Endodermal cell (in vitro differentiated cells): ENCODE results near the gene ZNF710. TPM values are rescaled to one million over a fixed set of nuclear protein-coding genes. Genes with fewer than 3 reads are reported as not detected.

ENCODE experiments used
- DNase-seq: peaks from one replicate; pipeline ENCODE4 v3.0.0-alpha.2; 2017
- H3K27ac ChIP-seq: 2 replicates; pipeline ENCODE4 v1.5.1; 2013; ENCODE audit warnings: mild to moderate bottlenecking, low read depth, low read length, moderate library complexity
- H3K27me3 ChIP-seq: 2 replicates; pipeline ENCODE4 v1.6.1; 2013; ENCODE audit warnings: mild to moderate bottlenecking, low read length, moderate library complexity; ENCODE audit not compliant: insufficient read depth, control insufficient read depth, poor library complexity, severe bottlenecking
- H3K36me3 ChIP-seq: 2 replicates; pipeline ENCODE4 v1.7.0; 2013; ENCODE audit warnings: mild to moderate bottlenecking, low read length, moderate library complexity; ENCODE audit not compliant: control insufficient read depth, insufficient read depth
- H3K4me1 ChIP-seq: one replicate; pipeline ENCODE4 v1.7.0; 2013; ENCODE audit warnings: low read length; ENCODE audit not compliant: control insufficient read depth, insufficient read depth
- H3K4me3 ChIP-seq: 2 replicates; pipeline ENCODE4 v1.5.1; 2013; ENCODE audit warnings: mild to moderate bottlenecking, low read length, moderate library complexity
- H3K9ac ChIP-seq: 2 replicates; pipeline ENCODE4 v1.6.1; 2013; ENCODE audit warnings: mild to moderate bottlenecking, low read length, moderate library complexity; ENCODE audit not compliant: poor library complexity, severe bottlenecking; ENCODE audit errors: extremely low read depth
- H3K9me3 ChIP-seq: 2 replicates; pipeline ENCODE4 v1.6.1; 2013; ENCODE audit warnings: mild to moderate bottlenecking, low read length, moderate library complexity; ENCODE audit not compliant: control insufficient read depth
- H3K27ac Mint-ChIP-seq: 2 replicates; pipeline ENCODE4 v1.8.0; 2020; ENCODE audit warnings: mixed read lengths
- H3K27me3 Mint-ChIP-seq: 2 replicates; pipeline ENCODE4 v1.8.0; 2021; ENCODE audit warnings: mild to moderate bottlenecking, mixed read lengths; ENCODE audit not compliant: insufficient read depth
- H3K36me3 Mint-ChIP-seq: 2 replicates; pipeline ENCODE4 v1.8.0; 2020; ENCODE audit warnings: low read depth, mixed read lengths
- H3K4me1 Mint-ChIP-seq: 2 replicates; pipeline ENCODE4 v1.8.0; 2020; ENCODE audit warnings: mixed read lengths
- H3K4me3 Mint-ChIP-seq: 2 replicates; pipeline ENCODE4 v1.8.0; 2020; ENCODE audit warnings: mild to moderate bottlenecking, moderate library complexity, mixed read lengths
- H3K9me3 Mint-ChIP-seq: 2 replicates; pipeline ENCODE4 v1.8.0; 2020; ENCODE audit warnings: mild to moderate bottlenecking, mixed read lengths
- WGBS, 2 experiments: methylation state at CpG; one replicate each; pipeline versions ENCODE4 v1.1.5 to v1.1.7; 2013; ENCODE audit warnings: missing lambda C conversion rate in 2 of 2, mixed read lengths in 1 of 2; ENCODE audit not compliant: insufficient coverage in 1 of 2, insufficient read length in 1 of 2; 5-methylcytosine and 5-hydroxymethylcytosine counted together
- total RNA-seq, 2 donors: library from RNA; stranded (reverse); fragmentation: NEBNext Ultra II Directional in 1 of 2; extraction: Animal tissue kit (Norgen Biotek cat#: 25700) in 1 of 2; gene quantifications; 2 replicates in 1 of 2; 3 replicates in 1 of 2; pipeline ENCODE4 v1.2.1, GENCODE V29; 2021
- TF ChIP-seq, protein P1 (sequence below): fragments of 200-600 bp; sonication (generic); conservative IDR thresholded peaks from 2 replicates; pipeline ENCODE4 v1.5.0; 2021; ENCODE audit warnings: antibody characterized with exemption, mild to moderate bottlenecking

ZNF710 gene
- total RNA-seq, 2 donors from 2014 or later = 31.8 to 39.1 TPM

DNA sequence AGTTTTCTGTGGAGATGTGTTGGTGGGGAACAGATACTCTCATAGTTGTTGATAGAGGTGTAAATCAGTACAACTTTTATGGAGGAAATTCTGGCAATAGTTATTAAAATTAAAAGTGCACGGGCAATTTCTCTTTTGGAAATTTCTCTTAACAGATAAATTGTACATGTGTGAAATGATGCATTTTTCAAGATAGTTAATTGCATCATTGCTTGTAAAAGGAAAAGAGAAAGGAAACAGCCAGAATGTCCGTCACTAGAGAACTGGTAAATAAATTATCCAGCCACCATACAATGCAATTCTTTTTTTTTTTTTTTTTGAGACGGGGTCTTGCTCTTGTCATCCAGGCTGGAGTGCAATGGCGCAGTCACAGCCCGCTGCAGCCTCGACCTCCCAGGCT is 14.2 kb downstream of the ZNF710 start:
- H3K4me1 Mint-ChIP-seq = peaks cover 13% of the 10 kb centered on the region
- no peaks in the 10 kb centered on the region for H3K27me3 Mint-ChIP-seq
- DNase-seq = no peak
- TF ChIP-seq, protein P1, sequence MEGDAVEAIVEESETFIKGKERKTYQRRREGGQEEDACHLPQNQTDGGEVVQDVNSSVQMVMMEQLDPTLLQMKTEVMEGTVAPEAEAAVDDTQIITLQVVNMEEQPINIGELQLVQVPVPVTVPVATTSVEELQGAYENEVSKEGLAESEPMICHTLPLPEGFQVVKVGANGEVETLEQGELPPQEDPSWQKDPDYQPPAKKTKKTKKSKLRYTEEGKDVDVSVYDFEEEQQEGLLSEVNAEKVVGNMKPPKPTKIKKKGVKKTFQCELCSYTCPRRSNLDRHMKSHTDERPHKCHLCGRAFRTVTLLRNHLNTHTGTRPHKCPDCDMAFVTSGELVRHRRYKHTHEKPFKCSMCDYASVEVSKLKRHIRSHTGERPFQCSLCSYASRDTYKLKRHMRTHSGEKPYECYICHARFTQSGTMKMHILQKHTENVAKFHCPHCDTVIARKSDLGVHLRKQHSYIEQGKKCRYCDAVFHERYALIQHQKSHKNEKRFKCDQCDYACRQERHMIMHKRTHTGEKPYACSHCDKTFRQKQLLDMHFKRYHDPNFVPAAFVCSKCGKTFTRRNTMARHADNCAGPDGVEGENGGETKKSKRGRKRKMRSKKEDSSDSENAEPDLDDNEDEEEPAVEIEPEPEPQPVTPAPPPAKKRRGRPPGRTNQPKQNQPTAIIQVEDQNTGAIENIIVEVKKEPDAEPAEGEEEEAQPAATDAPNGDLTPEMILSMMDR = no peak
- H3K27me3 ChIP-seq = no peaks in the 10 kb centered on the region
- H3K4me1 ChIP-seq = peaks cover 13% of the 10 kb centered on the region
- no peak overlapping the region for H3K4me3 ChIP-seq
- peaks cover 22% of the 10 kb centered on the region for H3K9me3 Mint-ChIP-seq
- H3K27ac Mint-ChIP-seq = no peak overlapping the region
- no peak overlapping the region for H3K9ac ChIP-seq
- H3K9me3 ChIP-seq = peaks cover 23% of the 10 kb centered on the region
- H3K27ac ChIP-seq = no peak overlapping the region
- H3K36me3 ChIP-seq = peaks cover 16% of the 10 kb centered on the region
- WGBS, 2 experiments = 93 to 95% methylated on average over 3 to 5 of the region's 6 CpGs
- no peak overlapping the region for H3K4me3 Mint-ChIP-seq
- peaks cover 15% of the 10 kb centered on the region for H3K36me3 Mint-ChIP-seq

DNA sequence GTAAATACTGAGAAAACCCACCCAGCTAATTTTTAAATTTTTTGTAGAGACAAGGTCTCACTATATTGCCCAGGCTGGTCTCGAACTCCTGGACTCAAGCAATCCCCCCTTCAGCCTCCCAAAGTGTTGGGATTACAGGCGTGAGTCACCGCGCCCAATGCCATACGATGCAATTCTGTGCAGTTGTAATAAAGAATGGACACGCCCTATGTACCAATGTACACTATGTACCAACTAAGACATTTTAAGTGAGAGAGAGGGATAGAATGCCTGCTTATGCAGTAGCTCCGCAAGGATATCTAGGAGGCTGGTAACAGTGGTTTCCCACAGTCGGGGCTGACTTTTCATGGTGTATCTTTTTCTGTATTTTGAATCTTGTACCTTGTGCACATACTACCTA is 14.6 kb downstream of the ZNF710 start:
- no peak for DNase-seq
- Histone ChIP-seq H3K36me3 (peaks cover 13% of the 10 kb centered on the region), H3K9me3 (peaks cover 19% of the 10 kb centered on the region), H3K4me3 (no peak overlapping the region), H3K4me1 (peaks cover 13% of the 10 kb centered on the region), H3K27ac (no peak overlapping the region), H3K9ac (no peak overlapping the region), H3K27me3 (no peaks in the 10 kb centered on the region)
- H3K4me1 Mint-ChIP-seq = peaks cover 18% of the 10 kb centered on the region
- no peak overlapping the region for H3K4me3 Mint-ChIP-seq
- H3K9me3 Mint-ChIP-seq = peaks cover 20% of the 10 kb centered on the region
- H3K27ac Mint-ChIP-seq = no peak overlapping the region
- H3K36me3 Mint-ChIP-seq = peaks cover 13% of the 10 kb centered on the region
- TF ChIP-seq, protein P1 = no peak
- WGBS, 2 experiments = 91 to 94% methylated on average over 4 to 8 of the region's 8 CpGs
- H3K27me3 Mint-ChIP-seq = no peaks in the 10 kb centered on the region

DNA sequence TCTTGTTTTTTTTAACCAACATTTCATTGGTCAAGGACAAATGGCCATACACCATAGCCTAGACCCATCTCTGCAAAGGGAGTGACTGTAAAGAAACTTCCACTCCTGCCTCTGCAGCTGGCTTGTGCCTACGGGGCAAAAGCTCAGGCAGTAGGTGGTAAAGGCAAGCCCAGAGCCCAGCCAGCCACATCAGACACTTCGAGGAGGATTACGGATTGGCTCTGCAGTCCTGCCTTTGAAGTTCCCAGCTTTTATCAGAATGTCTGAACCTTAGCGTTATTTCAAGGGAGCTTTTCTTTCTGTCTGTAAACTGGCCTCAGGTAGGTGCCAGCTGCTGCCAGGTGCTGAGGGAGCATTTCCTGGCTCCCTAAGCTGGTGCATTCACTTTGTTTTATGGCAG is 15.6 kb downstream of the ZNF710 start:
- H3K36me3 ChIP-seq = peaks cover 5% of the 10 kb centered on the region
- DNase-seq = no peak
- H3K9me3 ChIP-seq = peaks cover 9% of the 10 kb centered on the region
- peaks cover 13% of the 10 kb centered on the region for H3K4me1 ChIP-seq
- 72 to 73% methylated on average over 4 of the region's 4 CpGs for whole genome bisulfite sequencing, 2 experiments
- H3K27ac ChIP-seq = no peak overlapping the region
- H3K27me3 ChIP-seq = no peaks in the 10 kb centered on the region
- TF ChIP-seq, protein P1 = no peak
- no peak overlapping the region for H3K4me3 ChIP-seq
- no peak overlapping the region for H3K4me3 Mint-ChIP-seq
- no peaks in the 10 kb centered on the region for H3K27me3 Mint-ChIP-seq
- H3K27ac Mint-ChIP-seq = no peak overlapping the region
- peaks cover 12% of the 10 kb centered on the region for H3K36me3 Mint-ChIP-seq
- peaks cover 12% of the 10 kb centered on the region for H3K9me3 Mint-ChIP-seq
- no peak overlapping the region for H3K9ac ChIP-seq
- H3K4me1 Mint-ChIP-seq = peaks cover 18% of the 10 kb centered on the region
